Measurements from ENCODE around the gene TMEM91. TPM values are rescaled to one million over a fixed set of nuclear protein-coding genes. Genes with fewer than 3 reads are reported as not detected.

The TMEM91 gene
- total RNA-seq, 5 donors from 2014 or later (not counting 1 experiment from before 2014, with no cell fraction given) = 9.9 to 14.7 (median 13.2) TPM

GRCh38 chr19:41355035-41355434 is 21.3 kb upstream of the TMEM91 start:
- CTCF ChIA-PET = interaction anchor here in 1 of 2 donors (0.7 to 2.7 kb wide), 3 partner anchors 10 to 633 kb away, joined by 3 to 17 read pairs (median 3); partner anchors contain the start of gene B9D2
- no peak for ATAC-seq (replicated peaks in 1 of 4)

GRCh38 chr19:41355802-41356201 is 20.5 kb upstream of the TMEM91 start:
- POLR2A ChIA-PET = interaction anchor here in 1 of 2 donors (0.7 to 1.1 kb wide), 2 partner anchors 8 to 53 kb away, joined by 3 to 6 read pairs; partner anchors contain the start of gene B9D2
- Mint-ChIP-seq H3K36me3 (peaks cover 4% of the 10 kb centered on the region), H3K27ac (peak overlapping the region; percentile 93 to 98), H3K9me3 (no peaks in the 10 kb centered on the region), H3K4me1 (peaks cover 58 to 62% (median 59%) of the 10 kb centered on the region in 3 donors), H3K27me3 (no peaks in the 10 kb centered on the region), H3K4me3 (peak overlapping the region; percentile 1 to 99 (median 1))
- CTCF ChIA-PET = interaction anchor here in 1 of 2 donors (0.7 to 2.7 kb wide), 4 partner anchors 9 to 634 kb away, joined by 3 to 17 read pairs (median 4); partner anchors contain the start of gene B9D2
- Histone ChIP-seq H3K4me3 (ENCODE audit: control insufficient read depth in 1 of 2, extremely low read depth in 1 of 2, low read length in 1 of 2) (peak overlapping the region in 1 of 2 donors; percentile 32), H3K27me3 (replicated peaks in 1 of 2; ENCODE audit: control insufficient read depth in 2 of 2, extremely low read depth in 1 of 2, insufficient read depth in 2 of 2, low read length in 1 of 2) (no peaks in the 10 kb centered on the region), H3K9me3 (no peaks in the 10 kb centered on the region), H3K27ac (ENCODE audit: low read length) (peak overlapping the region; percentile 80), H3K4me1 (ENCODE audit: control insufficient read depth in 1 of 2, extremely low read depth in 1 of 2, insufficient read depth in 2 of 2, low read length in 2 of 2) (peaks cover 47 to 56% of the 10 kb centered on the region in 2 experiments), H3K36me3 (ENCODE audit: control insufficient read depth in 2 of 2, extremely low read depth in 1 of 2, insufficient read depth in 1 of 2, low read length in 1 of 2) (no peaks in the 10 kb centered on the region)
- DNase-seq (no peak), ATAC-seq (replicated peaks in 1 of 4) (no peak)
- WGBS (ENCODE audit: insufficient coverage) = 69% methylated on average over 3 of the region's 3 CpGs

More at GRCh38 chr19:41355035-41355434, 21.3 kb upstream of the TMEM91 start:
- Histone ChIP-seq H3K36me3 (ENCODE audit: control insufficient read depth in 2 of 2, extremely low read depth in 1 of 2, insufficient read depth in 1 of 2, low read length in 1 of 2) (no peaks in the 10 kb centered on the region), H3K9me3 (no peaks in the 10 kb centered on the region), H3K4me1 (ENCODE audit: control insufficient read depth in 1 of 2, extremely low read depth in 1 of 2, insufficient read depth in 2 of 2, low read length in 2 of 2) (peaks cover 54 to 63% of the 10 kb centered on the region in 2 experiments), H3K4me3 (ENCODE audit: control insufficient read depth in 1 of 2, extremely low read depth in 1 of 2, low read length in 1 of 2) (no peak overlapping the region), H3K27ac (ENCODE audit: low read length) (peak overlapping the region; percentile 80), H3K27me3 (replicated peaks in 1 of 2; ENCODE audit: control insufficient read depth in 2 of 2, extremely low read depth in 1 of 2, insufficient read depth in 2 of 2, low read length in 1 of 2) (no peaks in the 10 kb centered on the region)
- Mint-ChIP-seq H3K9me3 (no peaks in the 10 kb centered on the region), H3K27me3 (no peaks in the 10 kb centered on the region), H3K4me3 (peak overlapping the region; percentile 26 to 99 (median 45)), H3K27ac (peak overlapping the region; percentile 93 to 98), H3K36me3 (peaks cover 4% of the 10 kb centered on the region), H3K4me1 (peaks cover 57 to 67% (median 61%) of the 10 kb centered on the region in 3 donors)
- WGBS (ENCODE audit: insufficient coverage) = 100% methylated on average over 1 of the region's 1 CpG
- DNase-seq = no peak
- POLR2A ChIA-PET = interaction anchor here (0.7 to 4.9 kb wide), 3 partner anchors 8 to 54 kb away, joined by 3 to 49 read pairs (median 6); partner anchors contain the start of gene B9D2 (in 2 of the 2)

- Mint-ChIP-seq H3K9me3 (no peaks in the 10 kb centered on the region), H3K36me3 (peaks cover 4% of the 10 kb centered on the region), H3K27me3 (no peaks in the 10 kb centered on the region), H3K4me1 (peaks cover 53 to 57% (median 55%) of the 10 kb centered on the region in 3 donors), H3K27ac (peak overlapping the region; percentile 93 to 98), H3K4me3 (peak overlapping the region; percentile 37 to 99 (median 51))
- H3K4me1 ChIP-seq (ENCODE audit: control insufficient read depth in 1 of 2, extremely low read depth in 1 of 2, insufficient read depth in 2 of 2, low read length in 2 of 2) = peaks cover 44 to 52% of the 10 kb centered on the region in 2 experiments
- H3K27ac ChIP-seq (ENCODE audit: low read length) = peak overlapping the region; percentile 80
- H3K27me3 ChIP-seq (replicated peaks in 1 of 2; ENCODE audit: control insufficient read depth in 2 of 2, extremely low read depth in 1 of 2, insufficient read depth in 2 of 2, low read length in 1 of 2) = no peaks in the 10 kb centered on the region
- H3K9me3 ChIP-seq = no peaks in the 10 kb centered on the region
- CTCF ChIA-PET = interaction anchor here in 1 of 2 donors (0.7 kb wide), 1 partner anchor 11 kb away, joined by 3 read pairs; no protein-coding TSS in a partner anchor
- no peak for ATAC-seq (replicated peaks in 1 of 4)
- POLR2A ChIA-PET = interaction anchor here (0.5 to 0.6 kb wide), 2 partner anchors 51 to 982 kb away, joined by 4 to 9 read pairs; no protein-coding TSS in a partner anchor
- WGBS (ENCODE audit: insufficient coverage) = 61% methylated on average over 7 of the region's 11 CpGs
- DNase-seq = peak in 10 of 35 experiments; percentile 15 to 55 (median 36)
- H3K4me3 ChIP-seq (ENCODE audit: control insufficient read depth in 1 of 2, extremely low read depth in 1 of 2, low read length in 1 of 2) = peak overlapping the region in 1 of 2 donors; percentile 57
- H3K36me3 ChIP-seq (ENCODE audit: control insufficient read depth in 2 of 2, extremely low read depth in 1 of 2, insufficient read depth in 1 of 2, low read length in 1 of 2) = peaks cover 0 to 2% of the 10 kb centered on the region in 2 donors
These were observed 19.2 kb upstream of the TMEM91 start for GRCh38 chr19:41356984-41357739.

GRCh38 chr19:41357746-41358145 is 18.6 kb upstream of the TMEM91 start:
- Histone ChIP-seq H3K4me1 (ENCODE audit: control insufficient read depth in 1 of 2, extremely low read depth in 1 of 2, insufficient read depth in 2 of 2, low read length in 2 of 2) (peaks cover 48 to 55% of the 10 kb centered on the region in 2 experiments), H3K27me3 (replicated peaks in 1 of 2; ENCODE audit: control insufficient read depth in 2 of 2, extremely low read depth in 1 of 2, insufficient read depth in 2 of 2, low read length in 1 of 2) (no peaks in the 10 kb centered on the region), H3K27ac (ENCODE audit: low read length) (peak overlapping the region; percentile 80), H3K4me3 (ENCODE audit: control insufficient read depth in 1 of 2, extremely low read depth in 1 of 2, low read length in 1 of 2) (peak overlapping the region in 1 of 2 donors; percentile 35), H3K36me3 (ENCODE audit: control insufficient read depth in 2 of 2, extremely low read depth in 1 of 2, insufficient read depth in 1 of 2, low read length in 1 of 2) (peaks cover 0 to 2% of the 10 kb centered on the region in 2 donors), H3K9me3 (no peaks in the 10 kb centered on the region)
- ATAC-seq (replicated peaks in 1 of 4) = no peak
- Mint-ChIP-seq H3K27ac (peak overlapping the region; percentile 93 to 98), H3K4me3 (peak overlapping the region in 2 of 3 donors; percentile 6 to 99), H3K4me1 (peaks cover 58 to 63% (median 61%) of the 10 kb centered on the region in 3 donors), H3K36me3 (peaks cover 4% of the 10 kb centered on the region), H3K27me3 (no peaks in the 10 kb centered on the region), H3K9me3 (no peaks in the 10 kb centered on the region)
- WGBS (ENCODE audit: insufficient coverage) = 92% methylated on average over 2 of the region's 13 CpGs
- POLR2A ChIA-PET = interaction anchor here in 1 of 2 donors (0.5 kb wide), 1 partner anchor 983 kb away, joined by 4 read pairs; no protein-coding TSS in a partner anchor
- CTCF ChIA-PET = interaction anchor here in 1 of 2 donors (0.6 kb wide), 3 partner anchors 8 to 577 kb away, joined by 3 to 7 read pairs (median 4); no protein-coding TSS in a partner anchor
- no peak for DNase-seq

GRCh38 chr19:41359741-41360140 is 16.6 kb upstream of the TMEM91 start:
- no peaks in the 10 kb centered on the region for H3K27me3 Mint-ChIP-seq
- peaks cover 0 to 2% of the 10 kb centered on the region in 2 donors for H3K36me3 ChIP-seq (ENCODE audit: control insufficient read depth in 2 of 2, extremely low read depth in 1 of 2, insufficient read depth in 1 of 2, low read length in 1 of 2)
- ChIA-PET POLR2A (interaction anchor here in 1 of 2 donors (0.6 kb wide), 2 partner anchors 17 to 68 kb away, joined by 3 read pairs; no protein-coding TSS in a partner anchor), CTCF (no interaction called here)
- H3K9me3 ChIP-seq = no peaks in the 10 kb centered on the region
- H3K4me3 ChIP-seq (ENCODE audit: control insufficient read depth in 1 of 2, extremely low read depth in 1 of 2, low read length in 1 of 2) = no peak overlapping the region
- WGBS (ENCODE audit: insufficient coverage) = 90% methylated on average over 1 of the region's 1 CpG
- no peak for DNase-seq
- H3K9me3 Mint-ChIP-seq = no peaks in the 10 kb centered on the region
- ATAC-seq (replicated peaks in 1 of 4) = no peak
- H3K27ac ChIP-seq (ENCODE audit: low read length) = no peak overlapping the region
- peak overlapping the region; percentile 34 to 66 for H3K27ac Mint-ChIP-seq
- H3K4me3 Mint-ChIP-seq = peak overlapping the region in 1 of 3 donors; percentile 36
- peaks cover 67 to 72% (median 70%) of the 10 kb centered on the region in 3 donors for H3K4me1 Mint-ChIP-seq
- H3K4me1 ChIP-seq (ENCODE audit: control insufficient read depth in 1 of 2, extremely low read depth in 1 of 2, insufficient read depth in 2 of 2, low read length in 2 of 2) = peaks cover 49 to 62% of the 10 kb centered on the region in 2 experiments
- H3K36me3 Mint-ChIP-seq = peaks cover 4% of the 10 kb centered on the region
- H3K27me3 ChIP-seq (replicated peaks in 1 of 2; ENCODE audit: control insufficient read depth in 2 of 2, extremely low read depth in 1 of 2, insufficient read depth in 2 of 2, low read length in 1 of 2) = no peaks in the 10 kb centered on the region
